GM23338 (cell line): ENCODE measurements around the gene IRF3. TPM values are rescaled to one million over a fixed set of nuclear protein-coding genes. Genes with fewer than 3 reads are reported as not detected.

Experiments used
- ATAC-seq: fragments of 200-7000 bp; cut with Tn5 transposase; 3 replicates; pipeline ENCODE4 v1.9.1; 2020
- DNase-seq: peaks from one replicate; pipeline ENCODE4 v3.0.0-alpha.2; 2015; ENCODE audit warnings: low spot score
- H2AFZ ChIP-seq: fragments of 200-600 bp; sonication (generic); 2 replicates; pipeline ENCODE4 v1.8.0; 2016; ENCODE audit warnings: antibody characterized with exemption, mild to moderate bottlenecking, moderate library complexity
- H3F3A ChIP-seq: fragments of 200-600 bp; sonication (generic); replicated peaks from 2 replicates; pipeline ENCODE4 v1.8.0; 2017; ENCODE audit warnings: antibody characterized with exemption, mixed run types, low read depth
- H3K27ac ChIP-seq: fragments of 200-600 bp; sonication (generic); 2 replicates; pipeline ENCODE4 v1.6.1; 2016; ENCODE audit warnings: low read depth
- H3K27me3 ChIP-seq: fragments of 200-600 bp; sonication (generic); 2 replicates; pipeline ENCODE4 v1.8.0; 2016; ENCODE audit warnings: mild to moderate bottlenecking, mixed run types, moderate library complexity; ENCODE audit not compliant: insufficient read depth
- H3K36me3 ChIP-seq: fragments of 200-600 bp; sonication (generic); 2 replicates; pipeline ENCODE4 v1.8.0; 2016; ENCODE audit warnings: mild to moderate bottlenecking; ENCODE audit not compliant: insufficient read depth
- H3K4me1 ChIP-seq: fragments of 200-600 bp; sonication (generic); 2 replicates; pipeline ENCODE4 v1.8.0; 2016; ENCODE audit warnings: mild to moderate bottlenecking, moderate library complexity; ENCODE audit not compliant: insufficient read depth
- H3K4me2 ChIP-seq: fragments of 200-600 bp; sonication (generic); 2 replicates; pipeline ENCODE4 v1.7.1; 2017; ENCODE audit warnings: mixed run types
- H3K4me3 ChIP-seq: fragments of 200-600 bp; sonication (generic); 2 replicates; pipeline ENCODE4 v1.6.1; 2016; ENCODE audit warnings: mixed run types
- H3K79me2 ChIP-seq: fragments of 200-600 bp; sonication (generic); replicated peaks from 2 replicates; pipeline ENCODE4 v1.8.0; 2017; ENCODE audit warnings: mild to moderate bottlenecking; ENCODE audit not compliant: insufficient read depth
- H3K9me2 ChIP-seq: fragments of 200-600 bp; sonication (generic); 2 replicates; pipeline ENCODE4 v1.8.0; 2017; ENCODE audit not compliant: insufficient read depth
- H4K20me1 ChIP-seq: fragments of 200-600 bp; sonication (generic); replicated peaks from 2 replicates; pipeline ENCODE4 v1.8.0; 2017; ENCODE audit warnings: mild to moderate bottlenecking; ENCODE audit not compliant: insufficient read depth
- H3K27ac Mint-ChIP-seq: 2 replicates; pipeline ENCODE4 v1.8.0; 2020; ENCODE audit warnings: inconsistent platforms, mild to moderate bottlenecking, moderate library complexity, mixed read lengths
- H3K27me3 Mint-ChIP-seq: 3 replicates; pipeline ENCODE4 v1.8.0; 2022; ENCODE audit warnings: low read depth, mild to moderate bottlenecking, moderate library complexity, mixed read lengths, inconsistent platforms; ENCODE audit not compliant: insufficient read depth, poor library complexity
- H3K36me3 Mint-ChIP-seq: 3 replicates; pipeline ENCODE4 v1.8.0; 2021; ENCODE audit warnings: low read depth, mild to moderate bottlenecking, inconsistent platforms, moderate library complexity, mixed read lengths
- H3K4me1 Mint-ChIP-seq: 3 replicates; pipeline ENCODE4 v1.8.0; 2020; ENCODE audit warnings: mild to moderate bottlenecking, inconsistent platforms, mixed read lengths
- H3K4me3 Mint-ChIP-seq: 3 replicates; pipeline ENCODE4 v1.8.0; 2021; ENCODE audit warnings: moderate library complexity, mild to moderate bottlenecking, inconsistent platforms, mixed read lengths
- H3K9me3 Mint-ChIP-seq: 3 replicates; pipeline ENCODE4 v1.8.0; 2020; ENCODE audit warnings: moderate library complexity, mild to moderate bottlenecking, inconsistent platforms, mixed read lengths
- CREB1 ChIP-seq: fragments of 250-450 bp; sonication (Bioruptor Pico); IDR thresholded peaks from 2 replicates; pipeline ENCODE4 v1.5.0; 2020; ENCODE audit warnings: low read depth, mild to moderate bottlenecking, moderate library complexity
- EZH2phosphoT487 ChIP-seq: fragments of 200-600 bp; sonication (generic); IDR thresholded peaks from one replicate; pipeline ENCODE4 v1.8.1; 2018; ENCODE audit warnings: antibody characterized with exemption; ENCODE audit not compliant: unreplicated experiment
- JUNB ChIP-seq: IDR thresholded peaks from one replicate; pipeline ENCODE4 v1.6.1; 2016; ENCODE audit warnings: antibody characterized with exemption; ENCODE audit not compliant: unreplicated experiment
- NANOG ChIP-seq: IDR thresholded peaks from 2 replicates; pipeline ENCODE4 v1.6.1; 2016; ENCODE audit warnings: antibody characterized with exemption, borderline replicate concordance
- POLR2AphosphoS5 ChIP-seq: IDR thresholded peaks from 2 replicates; pipeline ENCODE4 v1.6.1; 2016; ENCODE audit warnings: antibody characterized with exemption, low read depth
- polyA plus RNA-seq: library from polyadenylated mRNA; unstranded; fragments of >200 nt; fragmentation: Nextera tagmentation; extraction: Ambion mirVana; gene quantifications from 2 replicates; pipeline ENCODE4 v1.2.1, GENCODE V29; 2016
- total RNA-seq: library from RNA; depleted of rRNA; stranded (reverse); fragments of >200 nt; shearing (Covaris generic); gene quantifications from 2 replicates; pipeline ENCODE4 v1.2.3, GENCODE V29; 2014
- TF ChIP-seq, protein P1 (sequence below): fragments of 250-450 bp; sonication (Bioruptor Pico); IDR thresholded peaks from 2 replicates; pipeline ENCODE4 v1.5.0; 2020; ENCODE audit warnings: mild to moderate bottlenecking, moderate library complexity
- TF ChIP-seq, protein P2 (sequence below), 2 experiments: fragments of 200-600 bp in 1 of 2; sonication (generic) in 1 of 2; conservative IDR thresholded peaks; 2 replicates each; pipeline versions ENCODE4 v1.5.1 to v1.6.1; 2016 to 2017; ENCODE audit warnings: antibody characterized with exemption in 2 of 2, low read depth in 2 of 2, mild to moderate bottlenecking in 2 of 2, moderate library complexity in 1 of 2
- TF ChIP-seq, protein P3 (sequence below): IDR thresholded peaks from one replicate; pipeline ENCODE4 v1.6.1; 2018; ENCODE audit warnings: antibody characterized with exemption; ENCODE audit not compliant: unreplicated experiment

The IRF3 gene
- total and polyA plus RNA-seq, 2 experiments from 2014 or later: 57.4 to 164 TPM

DNA sequence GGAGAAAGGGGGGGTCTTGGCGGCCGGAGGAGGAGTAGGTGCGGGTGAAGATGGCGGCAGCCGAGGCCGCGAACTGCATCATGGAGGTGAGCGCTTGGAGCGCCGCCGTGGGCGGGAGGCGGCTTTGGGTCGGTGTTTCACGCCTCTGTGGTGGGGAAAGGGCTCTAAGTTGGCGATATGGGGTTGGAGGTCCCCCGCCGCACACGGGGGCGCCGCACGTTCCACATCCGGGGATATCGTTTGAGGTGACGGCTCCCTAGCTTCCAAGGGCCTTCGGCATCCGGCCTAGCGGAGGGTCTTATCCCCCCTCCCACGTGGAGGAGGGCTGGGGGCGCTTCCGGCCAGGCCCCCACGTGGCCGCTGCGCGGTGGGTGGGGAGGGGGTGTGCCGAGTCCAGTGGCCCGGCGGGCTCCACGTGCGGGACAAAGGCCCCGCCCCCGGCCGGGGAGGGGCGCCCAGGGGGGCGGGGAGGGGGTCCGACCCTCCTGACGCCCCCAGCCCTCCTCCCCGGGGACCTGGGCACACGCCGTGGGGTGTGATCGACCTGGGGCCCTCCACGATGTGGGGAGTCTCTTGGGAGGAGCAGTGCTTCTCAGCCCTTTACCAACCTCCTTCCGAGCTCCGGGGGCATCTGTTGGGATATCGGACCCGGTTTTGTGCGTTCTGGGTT, 11.7 kb upstream of the IRF3 start, which contains the start of gene PRMT1:
Gene PRMT1, plus strand, starts transcription at position 41 of the 670 bp plus-strand sequence. Its CDS starts 10 bp downstream, at position 51.
- peak within 1 kb of the TSS; percentile 98 for H3K27ac ChIP-seq
- H3K36me3 Mint-ChIP-seq: peaks cover 28% of the 10 kb centered on the region
- peaks cover 50% of the 10 kb centered on the region for H3K79me2 ChIP-seq
- ATAC-seq: peak; percentile 9
- H3F3A ChIP-seq: peaks cover 38% of the 10 kb centered on the region
- H3K4me3 ChIP-seq: peak within 1 kb of the TSS; percentile 95
- H4K20me1 ChIP-seq: peaks cover 29% of the 10 kb centered on the region
- peaks cover 22% of the 10 kb centered on the region for H3K4me1 ChIP-seq
- H3K9me3 Mint-ChIP-seq: no peaks in the 10 kb centered on the region; the same call in 2 of the 3 replicates
- H3K27me3 ChIP-seq: no peaks in the 10 kb centered on the region
- H3K27ac Mint-ChIP-seq: peak within 1 kb of the TSS; percentile 100
- H3K36me3 ChIP-seq: peaks cover 20% of the 10 kb centered on the region
- TF ChIP-seq, protein P1, sequence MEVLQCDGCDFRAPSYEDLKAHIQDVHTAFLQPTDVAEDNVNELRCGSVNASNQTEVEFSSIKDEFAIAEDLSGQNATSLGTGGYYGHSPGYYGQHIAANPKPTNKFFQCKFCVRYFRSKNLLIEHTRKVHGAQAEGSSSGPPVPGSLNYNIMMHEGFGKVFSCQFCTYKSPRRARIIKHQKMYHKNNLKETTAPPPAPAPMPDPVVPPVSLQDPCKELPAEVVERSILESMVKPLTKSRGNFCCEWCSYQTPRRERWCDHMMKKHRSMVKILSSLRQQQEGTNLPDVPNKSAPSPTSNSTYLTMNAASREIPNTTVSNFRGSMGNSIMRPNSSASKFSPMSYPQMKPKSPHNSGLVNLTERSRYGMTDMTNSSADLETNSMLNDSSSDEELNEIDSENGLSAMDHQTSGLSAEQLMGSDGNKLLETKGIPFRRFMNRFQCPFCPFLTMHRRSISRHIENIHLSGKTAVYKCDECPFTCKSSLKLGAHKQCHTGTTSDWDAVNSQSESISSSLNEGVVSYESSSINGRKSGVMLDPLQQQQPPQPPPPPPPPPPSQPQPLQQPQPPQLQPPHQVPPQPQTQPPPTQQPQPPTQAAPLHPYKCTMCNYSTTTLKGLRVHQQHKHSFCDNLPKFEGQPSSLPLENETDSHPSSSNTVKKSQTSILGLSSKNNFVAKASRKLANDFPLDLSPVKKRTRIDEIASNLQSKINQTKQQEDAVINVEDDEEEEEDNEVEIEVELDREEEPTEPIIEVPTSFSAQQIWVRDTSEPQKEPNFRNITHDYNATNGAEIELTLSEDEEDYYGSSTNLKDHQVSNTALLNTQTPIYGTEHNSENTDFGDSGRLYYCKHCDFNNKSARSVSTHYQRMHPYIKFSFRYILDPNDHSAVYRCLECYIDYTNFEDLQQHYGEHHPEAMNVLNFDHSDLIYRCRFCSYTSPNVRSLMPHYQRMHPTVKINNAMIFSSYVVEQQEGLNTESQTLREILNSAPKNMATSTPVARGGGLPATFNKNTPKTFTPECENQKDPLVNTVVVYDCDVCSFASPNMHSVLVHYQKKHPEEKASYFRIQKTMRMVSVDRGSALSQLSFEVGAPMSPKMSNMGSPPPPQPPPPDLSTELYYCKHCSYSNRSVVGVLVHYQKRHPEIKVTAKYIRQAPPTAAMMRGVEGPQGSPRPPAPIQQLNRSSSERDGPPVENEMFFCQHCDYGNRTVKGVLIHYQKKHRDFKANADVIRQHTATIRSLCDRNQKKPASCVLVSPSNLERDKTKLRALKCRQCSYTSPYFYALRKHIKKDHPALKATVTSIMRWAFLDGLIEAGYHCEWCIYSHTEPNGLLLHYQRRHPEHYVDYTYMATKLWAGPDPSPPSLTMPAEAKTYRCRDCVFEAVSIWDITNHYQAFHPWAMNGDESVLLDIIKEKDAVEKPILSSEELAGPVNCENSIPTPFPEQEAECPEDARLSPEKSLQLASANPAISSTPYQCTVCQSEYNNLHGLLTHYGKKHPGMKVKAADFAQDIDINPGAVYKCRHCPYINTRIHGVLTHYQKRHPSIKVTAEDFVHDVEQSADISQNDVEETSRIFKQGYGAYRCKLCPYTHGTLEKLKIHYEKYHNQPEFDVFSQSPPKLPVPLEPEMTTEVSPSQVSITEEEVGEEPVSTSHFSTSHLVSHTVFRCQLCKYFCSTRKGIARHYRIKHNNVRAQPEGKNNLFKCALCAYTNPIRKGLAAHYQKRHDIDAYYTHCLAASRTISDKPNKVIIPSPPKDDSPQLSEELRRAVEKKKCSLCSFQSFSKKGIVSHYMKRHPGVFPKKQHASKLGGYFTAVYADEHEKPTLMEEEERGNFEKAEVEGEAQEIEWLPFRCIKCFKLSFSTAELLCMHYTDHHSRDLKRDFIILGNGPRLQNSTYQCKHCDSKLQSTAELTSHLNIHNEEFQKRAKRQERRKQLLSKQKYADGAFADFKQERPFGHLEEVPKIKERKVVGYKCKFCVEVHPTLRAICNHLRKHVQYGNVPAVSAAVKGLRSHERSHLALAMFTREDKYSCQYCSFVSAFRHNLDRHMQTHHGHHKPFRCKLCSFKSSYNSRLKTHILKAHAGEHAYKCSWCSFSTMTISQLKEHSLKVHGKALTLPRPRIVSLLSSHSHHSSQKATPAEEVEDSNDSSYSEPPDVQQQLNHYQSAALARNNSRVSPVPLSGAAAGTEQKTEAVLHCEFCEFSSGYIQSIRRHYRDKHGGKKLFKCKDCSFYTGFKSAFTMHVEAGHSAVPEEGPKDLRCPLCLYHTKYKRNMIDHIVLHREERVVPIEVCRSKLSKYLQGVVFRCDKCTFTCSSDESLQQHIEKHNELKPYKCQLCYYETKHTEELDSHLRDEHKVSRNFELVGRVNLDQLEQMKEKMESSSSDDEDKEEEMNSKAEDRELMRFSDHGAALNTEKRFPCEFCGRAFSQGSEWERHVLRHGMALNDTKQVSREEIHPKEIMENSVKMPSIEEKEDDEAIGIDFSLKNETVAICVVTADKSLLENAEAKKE (CRISPR knock-in tag): no peak
- TF ChIP-seq POLR2AphosphoS5: peak; percentile 93
- TF ChIP-seq, protein P2, sequence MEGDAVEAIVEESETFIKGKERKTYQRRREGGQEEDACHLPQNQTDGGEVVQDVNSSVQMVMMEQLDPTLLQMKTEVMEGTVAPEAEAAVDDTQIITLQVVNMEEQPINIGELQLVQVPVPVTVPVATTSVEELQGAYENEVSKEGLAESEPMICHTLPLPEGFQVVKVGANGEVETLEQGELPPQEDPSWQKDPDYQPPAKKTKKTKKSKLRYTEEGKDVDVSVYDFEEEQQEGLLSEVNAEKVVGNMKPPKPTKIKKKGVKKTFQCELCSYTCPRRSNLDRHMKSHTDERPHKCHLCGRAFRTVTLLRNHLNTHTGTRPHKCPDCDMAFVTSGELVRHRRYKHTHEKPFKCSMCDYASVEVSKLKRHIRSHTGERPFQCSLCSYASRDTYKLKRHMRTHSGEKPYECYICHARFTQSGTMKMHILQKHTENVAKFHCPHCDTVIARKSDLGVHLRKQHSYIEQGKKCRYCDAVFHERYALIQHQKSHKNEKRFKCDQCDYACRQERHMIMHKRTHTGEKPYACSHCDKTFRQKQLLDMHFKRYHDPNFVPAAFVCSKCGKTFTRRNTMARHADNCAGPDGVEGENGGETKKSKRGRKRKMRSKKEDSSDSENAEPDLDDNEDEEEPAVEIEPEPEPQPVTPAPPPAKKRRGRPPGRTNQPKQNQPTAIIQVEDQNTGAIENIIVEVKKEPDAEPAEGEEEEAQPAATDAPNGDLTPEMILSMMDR (conservative IDR thresholded peaks at IDR 0.05; ENCODE audit: low read depth in 2 of 2): 0 out of 4 replicates have a peak, but pooled peaks of 1 of the 2 experiments have one; percentile 0
- TF ChIP-seq EZH2phosphoT487: no peak
- no peak for TF ChIP-seq NANOG
- TF ChIP-seq CREB1 (CRISPR knock-in tag): no peak
- no peak for TF ChIP-seq JUNB
- TF ChIP-seq, protein P3, sequence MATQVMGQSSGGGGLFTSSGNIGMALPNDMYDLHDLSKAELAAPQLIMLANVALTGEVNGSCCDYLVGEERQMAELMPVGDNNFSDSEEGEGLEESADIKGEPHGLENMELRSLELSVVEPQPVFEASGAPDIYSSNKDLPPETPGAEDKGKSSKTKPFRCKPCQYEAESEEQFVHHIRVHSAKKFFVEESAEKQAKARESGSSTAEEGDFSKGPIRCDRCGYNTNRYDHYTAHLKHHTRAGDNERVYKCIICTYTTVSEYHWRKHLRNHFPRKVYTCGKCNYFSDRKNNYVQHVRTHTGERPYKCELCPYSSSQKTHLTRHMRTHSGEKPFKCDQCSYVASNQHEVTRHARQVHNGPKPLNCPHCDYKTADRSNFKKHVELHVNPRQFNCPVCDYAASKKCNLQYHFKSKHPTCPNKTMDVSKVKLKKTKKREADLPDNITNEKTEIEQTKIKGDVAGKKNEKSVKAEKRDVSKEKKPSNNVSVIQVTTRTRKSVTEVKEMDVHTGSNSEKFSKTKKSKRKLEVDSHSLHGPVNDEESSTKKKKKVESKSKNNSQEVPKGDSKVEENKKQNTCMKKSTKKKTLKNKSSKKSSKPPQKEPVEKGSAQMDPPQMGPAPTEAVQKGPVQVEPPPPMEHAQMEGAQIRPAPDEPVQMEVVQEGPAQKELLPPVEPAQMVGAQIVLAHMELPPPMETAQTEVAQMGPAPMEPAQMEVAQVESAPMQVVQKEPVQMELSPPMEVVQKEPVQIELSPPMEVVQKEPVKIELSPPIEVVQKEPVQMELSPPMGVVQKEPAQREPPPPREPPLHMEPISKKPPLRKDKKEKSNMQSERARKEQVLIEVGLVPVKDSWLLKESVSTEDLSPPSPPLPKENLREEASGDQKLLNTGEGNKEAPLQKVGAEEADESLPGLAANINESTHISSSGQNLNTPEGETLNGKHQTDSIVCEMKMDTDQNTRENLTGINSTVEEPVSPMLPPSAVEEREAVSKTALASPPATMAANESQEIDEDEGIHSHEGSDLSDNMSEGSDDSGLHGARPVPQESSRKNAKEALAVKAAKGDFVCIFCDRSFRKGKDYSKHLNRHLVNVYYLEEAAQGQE: no peak
- peak; percentile 67 for DNase-seq
- peak within 1 kb of the TSS; percentile 91 for H3K4me3 Mint-ChIP-seq
- H3K27me3 Mint-ChIP-seq: peaks cover 35% of the 10 kb centered on the region
- peak within 1 kb of the TSS; percentile 84 for H3K4me2 ChIP-seq
- peaks cover 19% of the 10 kb centered on the region for H3K4me1 Mint-ChIP-seq
- no peak within 1 kb of the TSS for H2AFZ ChIP-seq
- no peaks in the 10 kb centered on the region for H3K9me2 ChIP-seq
